ENCODE measurements around the gene MRPS2. TPM values are rescaled to one million over a fixed set of nuclear protein-coding genes. Genes with fewer than 3 reads are reported as not detected.
"Not testable (repeated sequence)": the region's sequence is repeated elsewhere in the genome, so short reads cannot be mapped to it uniquely, and the experiment has no call there.

Gene MRPS2
- total RNA-seq, 1 donor from 2014 or later, result 13.4 TPM

GRCh38 chr9:135534826-135535225 lies 34.3 kb downstream of the MRPS2 start:
- DNase-seq, result not testable (repeated sequence)

GRCh38 chr9:135535631-135536030 lies 35.1 kb downstream of the MRPS2 start:
- DNase-seq, result not testable (repeated sequence)

GRCh38 chr9:135536216-135536615 lies 35.7 kb downstream of the MRPS2 start:
- no peak for DNase-seq

GRCh38 chr9:135543262-135543894 lies 42.9 kb downstream of the MRPS2 start:
- DNase-seq, result peak; percentile 16

- DNase-seq, result no peak
Observed at GRCh38 chr9:135544981-135545635, 44.6 kb downstream of the MRPS2 start.

- DNase-seq, result not testable (repeated sequence)
Observed at GRCh38 chr9:135545646-135546176, 45.2 kb downstream of the MRPS2 start, which contains the start of gene OBP2A. Gene OBP2A, plus strand, starts transcription at chr9:135546126. Its CDS starts 55 bp downstream, at chr9:135546181.

GRCh38 chr9:135546792-135547617 lies 46.5 kb downstream of the MRPS2 start:
- not testable (repeated sequence) for DNase-seq

GRCh38 chr9:135547756-135548736 lies 47.6 kb downstream of the MRPS2 start:
- no peak for DNase-seq

GRCh38 chr9:135549478-135550343 lies 49.2 kb downstream of the MRPS2 start:
- not testable (repeated sequence) for DNase-seq

GRCh38 chr9:135550344-135550918 lies 49.9 kb downstream of the MRPS2 start:
- no peak for DNase-seq

GRCh38 chr9:135551031-135551430 lies 50.5 kb downstream of the MRPS2 start:
- DNase-seq, result no peak

- DNase-seq, result no peak
Observed at GRCh38 chr9:135551456-135551855, 51.0 kb downstream of the MRPS2 start.

GRCh38 chr9:135552021-135552697 lies 51.7 kb downstream of the MRPS2 start:
- no peak for DNase-seq

- DNase-seq, result no peak
Observed at GRCh38 chr9:135552698-135553171, 52.3 kb downstream of the MRPS2 start.

Other genes with a start within 250 kb of the MRPS2 start
- 17.0 and 20.8 TPM in 2 replicates for gene PPP1R26, start 20.9 kb upstream of the MRPS2 start, total RNA-seq
- gene LCN1, start 20.8 kb downstream of the MRPS2 start, total RNA-seq, result not detected in 2 replicates
- gene OBP2A, start 45.4 kb downstream of the MRPS2 start, total RNA-seq, result not detected in 2 replicates
- not detected in 2 replicates for gene PAEP, start 61.1 kb downstream of the MRPS2 start, total RNA-seq
- not detected in 2 replicates for gene GLT6D1, start 138.9 kb downstream of the MRPS2 start, total RNA-seq
- not detected in 2 replicates for gene LCN9, start 162.6 kb downstream of the MRPS2 start, total RNA-seq
- gene SOHLH1, start 198.8 kb downstream of the MRPS2 start, total RNA-seq, result 0.05 TPM in 1 of 2 replicates, not detected in the other
- not detected in 2 replicates for gene KCNT1, start 201.5 kb downstream of the MRPS2 start, total RNA-seq